ENCODE measurements around the gene SLC22A12.

Gene SLC22A12

DNA sequence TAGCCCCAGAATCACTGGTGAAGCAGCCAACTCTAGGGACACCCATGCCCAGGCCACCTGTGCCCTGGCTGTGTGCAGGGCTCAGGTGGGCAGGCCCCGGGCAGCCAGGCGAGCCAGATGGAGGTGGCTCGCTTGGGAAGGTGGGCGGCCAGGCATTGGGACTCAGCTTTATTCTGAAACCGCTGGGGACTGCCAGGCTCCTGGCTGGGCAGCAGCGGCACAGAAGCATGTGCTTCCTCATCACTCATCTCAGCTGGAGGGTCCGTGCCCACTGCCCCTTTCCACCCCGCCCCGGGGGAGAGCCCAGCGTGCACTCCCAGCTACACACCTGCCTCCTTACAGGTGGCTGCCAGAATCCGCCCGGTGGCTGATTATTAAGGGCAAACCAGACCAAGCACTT is 27.1 kb upstream of the SLC22A12 start:
- DNase-seq, result no peak

DNA sequence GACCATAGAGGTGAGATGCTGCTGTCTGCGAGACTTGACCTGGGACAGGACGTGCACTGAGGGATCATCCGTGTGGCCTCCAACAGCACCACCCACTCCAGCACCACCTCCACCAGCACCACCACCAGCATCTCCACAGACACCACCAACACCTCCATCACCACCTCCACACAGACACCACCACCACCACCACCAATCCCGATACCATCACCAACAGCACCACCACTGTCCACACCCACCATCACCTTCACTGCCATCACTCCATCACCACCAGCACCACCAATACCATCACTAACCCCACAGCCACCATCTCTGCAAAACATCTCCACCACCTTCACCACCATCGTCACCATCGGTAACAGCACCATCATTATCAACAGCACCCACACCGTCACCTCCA is 26.6 kb upstream of the SLC22A12 start:
- DNase-seq, result no peak

DNA sequence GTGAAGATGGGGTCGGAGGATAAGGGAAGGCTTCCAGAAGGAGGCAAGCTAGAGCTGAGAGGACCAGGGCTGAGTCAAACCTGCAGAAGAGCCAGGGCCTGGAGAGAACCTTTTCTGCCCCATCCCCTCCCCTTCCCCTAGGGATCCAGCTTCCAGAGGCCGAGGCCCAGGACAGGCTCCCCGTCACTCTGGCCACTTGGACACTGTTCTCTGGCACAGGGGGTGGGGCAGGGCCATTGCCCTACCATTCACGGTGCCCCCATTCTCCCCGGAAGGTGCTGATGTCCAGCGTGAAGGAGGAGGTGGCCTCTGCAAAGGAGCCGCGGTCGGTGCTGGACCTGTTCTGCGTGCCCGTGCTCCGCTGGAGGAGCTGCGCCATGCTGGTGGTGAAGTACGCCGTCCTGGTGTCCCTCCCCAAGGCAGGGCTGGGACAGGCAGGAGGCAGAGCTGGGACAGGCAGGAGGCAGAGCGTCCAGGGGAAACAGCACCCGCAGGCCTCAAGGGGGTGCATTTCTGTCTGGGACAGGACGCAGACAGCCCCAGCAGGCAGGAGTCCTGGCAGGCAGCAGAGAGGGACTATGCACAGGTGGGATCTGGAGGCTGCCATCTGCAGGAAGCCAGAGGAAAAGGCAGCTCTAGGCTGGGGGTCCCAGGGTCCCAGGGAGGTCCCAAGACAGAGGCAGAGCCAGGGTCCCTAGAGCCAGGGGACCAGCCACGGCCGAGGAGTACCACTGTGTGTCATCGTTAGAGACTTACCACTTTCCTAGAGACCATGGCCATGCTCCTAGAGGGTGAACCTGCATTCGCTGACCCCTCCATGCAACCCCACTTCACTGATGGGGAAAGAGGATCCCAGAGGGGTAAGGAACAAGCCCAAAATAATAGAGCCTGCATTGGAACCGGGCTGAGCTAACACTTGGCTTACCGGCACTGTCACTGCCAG is 25.8 kb upstream of the SLC22A12 start:
- DNase-seq, result no peak

DNA sequence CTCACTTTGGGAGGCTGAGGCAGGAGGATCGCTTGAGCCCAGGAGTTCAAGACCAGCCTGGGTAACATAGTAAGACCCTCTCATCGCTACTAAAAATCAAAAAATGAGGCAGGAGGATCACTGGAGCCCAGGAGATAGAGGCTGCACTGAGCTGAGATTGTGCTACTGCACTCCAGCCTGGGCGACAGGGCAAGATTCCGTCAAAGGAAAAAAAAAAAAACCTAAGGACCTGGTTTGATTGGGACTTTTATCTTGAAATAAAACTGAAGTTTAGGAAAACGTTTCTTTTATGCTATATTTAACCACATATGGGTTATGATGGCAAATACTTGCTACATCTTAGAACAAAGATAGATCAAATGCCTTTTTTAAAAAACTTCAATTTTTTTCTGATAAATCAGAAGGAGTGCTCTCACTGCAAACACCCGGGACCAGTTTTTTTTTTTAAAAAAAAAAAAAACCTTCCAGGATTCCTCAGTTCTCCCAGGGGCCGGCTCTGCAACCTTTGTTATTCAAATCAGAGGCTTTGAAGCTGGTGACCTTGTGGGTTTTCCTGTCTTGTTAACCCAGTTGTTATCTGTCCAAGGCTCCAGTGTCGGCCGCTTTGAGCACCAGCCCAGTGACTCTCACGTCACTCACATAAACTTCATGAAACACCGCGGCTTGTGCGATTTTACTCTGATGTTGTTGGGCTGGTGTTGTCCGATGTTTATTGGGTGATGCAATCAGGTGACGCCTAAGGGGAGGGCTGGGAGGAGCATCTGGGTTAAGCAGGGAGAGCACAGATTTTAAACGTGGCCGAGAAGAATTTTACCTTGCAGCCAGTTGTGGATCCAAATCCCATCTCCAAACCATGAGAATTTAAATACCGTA is 24.7 kb upstream of the SLC22A12 start:
- DNase-seq, result peak; percentile 89

DNA sequence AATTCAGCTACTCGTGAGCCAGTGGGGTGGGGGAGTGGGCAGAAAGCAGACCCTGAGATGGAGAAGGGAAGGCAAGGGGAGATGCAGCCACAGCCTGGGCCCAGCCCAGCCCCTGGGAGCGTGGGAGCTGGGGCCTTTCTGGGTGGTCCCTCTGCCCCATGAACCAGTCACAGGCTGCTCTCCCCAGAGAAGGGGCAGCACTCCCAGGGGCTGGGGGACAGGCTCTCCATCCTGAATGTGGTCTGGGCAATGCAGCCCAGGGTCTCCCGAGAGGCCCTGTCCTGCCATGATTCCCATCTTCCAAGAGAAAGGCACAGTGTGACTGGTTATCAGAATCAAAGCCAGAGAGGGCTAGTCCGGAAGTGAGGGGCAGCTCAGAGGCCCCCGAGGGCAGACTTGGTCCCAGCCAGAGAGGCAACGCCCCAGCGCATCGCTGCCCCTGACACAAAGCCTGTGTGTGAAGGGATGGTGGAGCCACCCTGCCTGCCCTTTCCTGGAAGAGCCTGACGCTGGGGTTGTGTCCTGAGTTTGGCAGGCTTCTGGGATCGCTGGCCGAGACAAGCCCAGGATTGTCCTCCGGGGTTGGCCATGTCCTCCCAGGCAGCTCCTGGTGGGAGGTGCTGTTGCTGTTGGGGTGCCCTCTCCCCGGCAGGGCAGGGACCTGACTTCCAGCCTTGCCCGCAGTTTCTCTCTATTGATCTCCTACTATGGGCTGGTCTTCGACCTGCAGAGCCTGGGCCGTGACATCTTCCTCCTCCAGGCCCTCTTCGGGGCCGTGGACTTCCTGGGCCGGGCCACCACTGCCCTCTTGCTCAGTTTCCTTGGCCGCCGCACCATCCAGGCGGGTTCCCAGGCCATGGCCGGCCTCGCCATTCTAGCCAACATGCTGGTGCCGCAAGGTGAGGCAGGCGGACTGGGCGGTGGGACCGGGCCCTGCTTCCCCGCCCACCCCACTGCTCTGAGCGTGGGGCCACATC is 23.8 kb upstream of the SLC22A12 start:
- DNase-seq, result no peak

DNA sequence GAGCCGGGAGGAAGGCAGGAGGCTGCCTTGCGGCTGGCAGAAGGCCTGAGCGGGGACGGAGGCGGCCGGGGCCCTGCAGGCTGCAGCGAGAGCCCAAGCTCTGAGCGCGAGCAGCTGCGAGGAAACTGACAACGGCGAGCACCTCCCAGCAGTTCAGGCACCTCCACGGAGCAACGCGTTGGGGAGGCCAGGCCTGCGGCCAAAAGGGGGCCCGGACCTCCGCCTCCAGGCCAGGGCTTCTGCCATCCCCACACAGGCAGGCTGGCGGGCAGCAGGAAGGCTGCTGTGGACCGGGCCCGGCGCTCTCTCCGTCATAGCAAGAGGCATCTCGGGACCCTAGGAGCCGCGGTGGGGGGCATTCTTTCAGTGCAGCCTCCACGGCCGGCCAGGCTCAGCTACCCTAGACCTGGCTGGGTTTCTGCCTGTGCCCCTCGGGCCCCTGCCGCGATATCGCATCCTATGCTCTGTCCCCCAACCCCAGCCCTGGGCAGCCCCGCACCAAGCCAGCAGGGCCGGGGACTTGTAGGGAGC is 22.9 kb upstream of the SLC22A12 start:
- DNase-seq, result no peak

DNA sequence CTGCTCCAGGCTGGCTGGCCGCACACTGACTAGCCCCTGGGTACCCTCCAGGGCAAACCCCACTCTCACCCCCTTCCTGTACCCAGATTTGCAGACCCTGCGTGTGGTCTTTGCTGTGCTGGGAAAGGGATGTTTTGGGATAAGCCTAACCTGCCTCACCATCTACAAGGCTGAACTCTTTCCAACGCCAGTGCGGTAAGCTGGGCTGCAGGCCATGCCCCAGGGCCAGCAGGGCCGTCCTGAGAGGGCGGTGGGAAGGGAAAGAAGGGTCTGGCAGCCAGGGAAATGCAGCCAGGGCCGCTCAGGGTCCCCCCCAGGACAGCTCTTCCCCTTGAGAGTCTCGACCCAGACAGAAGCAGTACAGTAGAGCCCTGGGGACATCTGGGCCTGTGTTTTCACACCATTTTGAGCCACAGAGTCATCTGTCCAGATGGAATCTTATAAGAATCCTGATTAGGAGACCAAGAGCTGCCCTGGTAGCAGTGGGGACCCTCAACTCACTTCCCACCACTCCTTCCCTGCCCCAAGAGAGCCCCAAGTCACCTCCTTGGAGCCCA is 22.4 kb upstream of the SLC22A12 start:
- DNase-seq, result no peak

DNA sequence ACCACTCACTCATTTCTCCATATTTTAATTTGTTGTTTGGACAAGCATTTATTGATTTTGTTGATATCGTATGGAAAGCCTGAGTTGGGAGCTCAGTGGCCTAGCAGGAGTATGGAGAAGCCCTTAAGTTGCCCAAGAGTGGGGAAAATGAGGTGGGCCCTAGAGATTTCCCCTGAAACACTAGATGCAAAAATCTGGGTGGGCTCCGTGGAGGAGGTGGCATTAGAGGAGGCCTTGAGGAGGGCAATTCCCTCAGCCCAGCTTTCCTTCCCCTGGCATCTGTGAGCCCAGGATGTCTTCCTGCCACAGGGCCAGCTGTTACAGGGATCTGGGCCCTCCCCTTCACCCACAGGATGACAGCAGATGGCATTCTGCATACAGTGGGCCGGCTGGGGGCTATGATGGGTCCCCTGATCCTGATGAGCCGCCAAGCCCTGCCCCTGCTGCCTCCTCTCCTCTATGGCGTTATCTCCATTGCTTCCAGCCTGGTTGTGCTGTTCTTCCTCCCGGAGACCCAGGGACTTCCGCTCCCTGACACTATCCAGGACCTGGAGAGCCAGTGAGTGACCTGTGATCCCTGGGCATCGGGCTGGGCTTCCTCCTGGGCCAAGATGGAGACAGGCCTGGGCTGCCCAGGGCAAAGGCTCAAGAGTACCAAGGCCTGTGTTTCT is 21.6 kb upstream of the SLC22A12 start:
- peak; percentile 79 for DNase-seq

DNA sequence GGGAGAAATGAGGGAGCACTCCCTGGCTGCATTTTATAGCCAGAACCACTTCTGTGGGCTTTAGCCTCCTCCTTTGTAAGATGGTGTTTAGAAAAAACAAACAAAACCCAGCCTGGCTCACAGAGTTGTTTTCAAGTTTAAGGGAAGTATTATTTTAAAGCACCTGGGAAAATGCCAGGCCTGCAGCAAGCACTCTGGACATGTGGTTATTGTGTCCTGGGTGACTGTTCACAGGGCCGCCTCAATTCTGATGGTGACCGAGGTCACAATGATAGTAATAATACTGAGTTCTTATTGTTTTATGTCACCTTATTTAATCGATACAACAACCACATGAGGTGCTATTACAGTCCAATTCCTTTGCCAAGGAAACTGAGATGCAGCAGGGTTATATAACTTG is 20.7 kb upstream of the SLC22A12 start:
- no peak for DNase-seq

DNA sequence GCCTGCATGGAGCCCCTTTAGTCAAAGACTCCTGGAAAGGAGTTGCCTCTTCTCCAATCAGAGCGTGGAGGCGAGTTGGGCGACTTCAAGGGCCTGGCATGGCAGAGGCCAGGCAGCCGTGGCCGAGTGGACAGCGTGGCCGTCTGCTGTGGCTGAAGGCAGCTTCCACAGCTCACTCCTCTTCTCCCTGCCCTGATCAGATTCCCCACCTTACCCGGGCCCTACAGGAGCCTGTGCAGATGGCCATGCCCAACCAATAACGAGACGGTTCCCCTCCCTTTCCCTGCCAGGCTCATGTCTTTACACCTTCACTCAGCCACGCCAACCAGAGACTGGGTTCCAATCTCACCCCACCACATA is 20.0 kb upstream of the SLC22A12 start:
- DNase-seq, result peak; percentile 15

DNA sequence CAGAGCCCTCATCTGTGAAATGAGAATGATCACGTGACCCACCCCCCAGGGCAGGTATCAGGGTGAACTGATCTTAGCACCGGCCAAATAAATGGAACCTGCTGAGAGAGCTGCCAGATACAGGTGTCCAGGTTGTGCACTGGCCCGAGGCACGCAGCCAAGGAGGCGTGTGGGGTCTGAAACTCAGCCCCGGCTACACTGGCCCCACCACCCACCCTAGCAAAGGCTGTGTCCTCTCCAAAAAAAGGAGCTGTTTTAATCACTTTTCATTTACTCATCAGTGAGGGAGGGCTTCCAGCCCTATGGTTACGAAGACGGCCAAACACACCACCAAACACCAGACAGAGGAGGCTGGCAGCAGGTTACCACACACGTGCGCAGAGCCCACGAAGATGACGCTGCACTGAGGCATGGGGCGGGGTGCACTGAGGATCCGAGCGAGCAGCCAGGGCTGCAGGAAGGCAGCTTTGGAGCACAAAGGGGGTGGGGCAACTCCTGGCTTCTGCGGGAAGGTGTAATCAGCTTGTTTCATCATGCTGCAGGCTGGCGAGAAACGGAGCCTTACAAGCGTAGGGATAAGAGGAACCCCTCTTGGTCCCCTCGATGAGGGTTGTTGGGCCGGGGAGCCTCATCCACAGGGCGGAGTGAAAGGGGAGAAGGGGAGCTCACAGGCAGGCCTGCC is 19.5 kb upstream of the SLC22A12 start:
- peak; percentile 81 for DNase-seq

DNA sequence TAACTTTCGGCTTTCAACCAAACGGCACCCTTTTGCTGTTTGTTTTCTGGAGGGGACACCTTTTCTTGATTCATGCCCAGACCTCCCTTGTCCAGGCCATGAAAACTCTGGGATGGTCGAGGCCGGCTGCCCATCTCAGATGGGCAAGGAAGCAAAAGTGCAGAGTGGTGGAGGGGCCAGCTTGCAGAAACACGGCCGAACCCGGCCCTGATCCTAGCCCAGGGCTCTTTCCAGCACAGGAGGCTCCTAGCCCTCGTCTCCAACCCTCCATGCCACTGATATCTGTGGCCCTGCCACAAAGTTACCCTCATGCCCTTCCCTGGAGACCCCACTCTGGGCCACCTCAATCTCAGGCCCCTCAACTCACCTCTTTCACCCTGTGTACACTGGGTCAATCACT is 18.9 kb upstream of the SLC22A12 start:
- no peak for DNase-seq

DNA sequence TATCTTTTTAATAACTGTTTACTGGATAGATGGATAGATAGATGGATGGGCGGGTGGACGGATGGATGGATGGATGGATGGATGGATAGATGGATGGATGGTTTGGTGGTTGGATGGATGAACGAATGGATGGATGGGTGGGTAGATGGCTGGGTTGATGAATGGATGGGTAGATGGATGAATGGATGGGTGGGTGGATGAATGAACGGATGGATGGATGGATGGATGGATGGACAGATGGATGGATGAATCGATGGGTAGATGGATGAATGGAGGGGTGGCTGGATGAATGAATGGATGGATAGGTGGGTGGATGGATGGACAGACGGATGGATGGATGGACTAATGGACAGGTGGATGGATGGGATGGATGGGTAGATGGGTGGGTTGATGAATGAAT is 13.8 kb upstream of the SLC22A12 start:
- no peak for DNase-seq

DNA sequence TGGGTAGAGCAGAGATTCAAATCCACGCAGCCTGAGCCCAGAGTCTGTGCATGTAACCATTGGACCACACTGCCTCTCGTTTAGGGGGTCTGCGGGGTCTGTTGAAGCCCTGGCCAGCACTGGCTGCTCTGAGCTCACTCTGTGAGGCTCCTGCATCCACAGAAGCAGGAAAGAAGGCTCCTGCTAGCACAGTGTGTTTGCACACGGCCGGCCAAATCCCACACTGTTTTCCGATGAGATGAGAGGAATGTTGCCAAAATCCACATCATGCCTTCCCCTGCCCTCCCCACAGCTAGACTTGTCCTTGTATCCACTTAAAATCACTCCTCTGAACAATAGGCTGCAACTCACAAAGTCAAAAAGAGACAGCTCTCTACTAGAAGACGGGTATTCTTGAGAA is 10.6 kb upstream of the SLC22A12 start:
- DNase-seq, result no peak

DNA sequence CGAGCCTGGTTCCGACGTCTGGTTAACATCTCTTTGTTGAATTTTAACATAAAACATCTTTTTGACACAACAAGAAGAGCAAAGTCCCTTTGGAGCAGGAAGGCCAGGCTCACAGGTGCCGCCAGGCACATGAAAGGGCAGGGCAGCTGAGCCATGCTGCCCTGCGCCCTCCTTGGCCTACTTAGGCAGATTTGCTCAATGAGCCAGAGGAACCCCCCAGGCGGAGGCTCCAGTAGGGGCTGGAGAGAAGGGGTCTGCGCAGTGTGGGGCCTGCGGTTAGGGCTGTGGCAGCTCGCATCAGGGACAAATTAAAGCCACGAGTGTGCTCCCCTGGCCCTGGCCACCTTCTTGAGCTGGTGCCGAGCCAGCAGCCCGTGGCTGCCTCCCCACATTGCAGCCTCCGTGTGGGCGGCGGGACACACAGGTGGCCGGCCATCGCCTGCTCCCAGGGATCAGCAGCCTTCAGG is 9.9 kb upstream of the SLC22A12 start:
- no peak for DNase-seq

DNA sequence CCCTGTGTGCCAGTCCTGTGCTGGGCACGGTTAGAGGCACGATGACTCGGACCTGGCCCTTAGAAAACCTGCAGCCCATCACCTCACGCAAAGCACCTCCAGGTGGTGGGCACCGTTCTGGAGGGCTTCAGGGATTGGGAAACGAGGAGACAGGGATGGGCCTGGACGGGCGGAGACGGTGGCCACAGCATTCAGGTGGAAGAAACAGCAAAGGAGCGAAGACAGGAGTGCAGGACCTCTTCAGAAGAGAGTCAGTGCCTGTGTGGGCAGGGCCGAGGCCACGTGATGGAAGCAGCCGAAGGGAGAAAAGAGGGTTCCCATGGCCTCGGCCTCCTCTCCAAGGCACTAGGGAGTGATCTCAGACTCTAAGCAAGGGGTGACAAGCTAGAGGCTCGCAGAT is 8.1 kb upstream of the SLC22A12 start:
- DNase-seq, result no peak

DNA sequence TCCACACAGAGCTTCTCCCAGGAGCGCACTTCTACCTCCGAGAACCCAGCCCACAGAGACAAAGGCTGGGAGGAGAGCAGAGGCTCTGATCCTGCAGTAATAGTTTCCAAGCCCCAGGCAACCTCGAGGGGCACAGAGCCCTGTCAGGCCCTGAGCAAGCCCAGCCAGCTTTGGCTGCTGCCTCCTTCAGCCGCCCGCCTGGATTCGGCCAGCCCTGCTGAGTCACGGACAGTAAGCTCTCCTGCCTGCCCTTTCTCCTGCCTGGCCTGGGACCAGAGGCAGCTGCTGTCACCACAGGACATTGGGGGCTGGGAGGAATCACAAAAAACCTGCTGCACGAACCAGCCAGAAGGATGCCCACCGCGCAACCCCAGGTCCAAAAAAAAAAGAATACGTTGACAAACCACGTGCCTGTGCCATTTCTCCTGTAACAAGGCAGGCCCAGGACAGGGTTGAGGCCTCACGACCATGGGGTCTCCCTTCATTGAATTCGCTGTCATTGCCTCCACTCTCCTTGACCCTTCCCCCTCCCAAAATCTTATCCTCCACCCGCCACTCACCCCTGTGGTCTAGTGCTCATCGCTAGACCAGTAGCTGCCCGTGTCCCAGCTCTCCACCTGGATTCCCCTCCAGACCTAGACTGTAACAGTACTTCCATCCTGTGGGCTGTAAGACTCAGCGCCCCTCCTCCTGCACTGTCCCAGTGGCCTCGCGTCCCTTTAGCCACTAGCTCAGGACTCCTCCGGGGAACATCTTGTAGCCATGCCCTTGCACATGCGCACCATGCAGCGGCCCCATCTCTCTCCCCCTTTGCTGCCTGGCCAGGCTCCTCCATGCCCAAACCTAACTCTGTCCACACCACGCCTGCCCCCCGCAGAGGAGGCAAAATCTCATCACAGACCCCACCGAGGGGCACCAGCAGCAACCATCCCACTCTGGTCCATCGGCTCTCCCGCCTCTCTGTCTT is 7.4 kb upstream of the SLC22A12 start:
- DNase-seq, result no peak

DNA sequence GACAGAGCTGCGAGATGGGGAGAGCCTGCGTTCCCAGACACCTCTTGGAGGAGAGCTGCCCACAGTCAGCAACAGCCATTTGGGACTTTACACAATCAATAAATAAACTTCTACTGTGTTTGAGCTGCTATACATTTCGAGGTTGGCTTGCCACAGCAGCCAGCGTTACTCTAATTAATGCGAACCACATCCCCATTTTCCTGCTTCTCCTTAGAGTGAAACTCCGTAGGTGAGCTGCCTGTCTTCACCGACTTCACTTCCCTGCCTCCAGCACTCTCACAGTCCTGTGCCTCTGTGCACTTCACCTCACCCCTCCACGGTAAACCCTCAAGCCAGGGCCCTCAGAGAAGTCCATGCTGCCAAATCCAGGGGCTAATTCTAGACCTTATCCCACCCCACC is 5.9 kb upstream of the SLC22A12 start:
- no peak for DNase-seq

DNA sequence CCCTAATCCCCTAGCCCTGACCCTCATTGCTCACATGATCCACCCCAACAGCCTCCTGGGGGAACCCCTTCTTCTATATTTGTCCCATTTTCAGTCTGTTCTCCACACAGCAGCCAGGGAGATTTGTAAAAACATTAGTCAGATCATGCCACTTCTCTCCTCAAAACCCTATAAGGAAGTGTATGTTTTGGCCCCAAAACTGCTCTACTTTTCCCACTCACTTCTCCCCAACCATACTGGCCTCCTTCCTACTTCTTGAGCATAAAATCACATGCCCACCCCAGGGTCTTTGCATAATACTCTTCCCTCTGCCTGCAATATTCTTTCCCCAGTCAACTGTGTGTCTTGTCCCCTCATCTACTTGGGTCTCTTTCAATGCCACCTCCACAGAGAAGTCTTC is 4.7 kb upstream of the SLC22A12 start:
- DNase-seq, result no peak

DNA sequence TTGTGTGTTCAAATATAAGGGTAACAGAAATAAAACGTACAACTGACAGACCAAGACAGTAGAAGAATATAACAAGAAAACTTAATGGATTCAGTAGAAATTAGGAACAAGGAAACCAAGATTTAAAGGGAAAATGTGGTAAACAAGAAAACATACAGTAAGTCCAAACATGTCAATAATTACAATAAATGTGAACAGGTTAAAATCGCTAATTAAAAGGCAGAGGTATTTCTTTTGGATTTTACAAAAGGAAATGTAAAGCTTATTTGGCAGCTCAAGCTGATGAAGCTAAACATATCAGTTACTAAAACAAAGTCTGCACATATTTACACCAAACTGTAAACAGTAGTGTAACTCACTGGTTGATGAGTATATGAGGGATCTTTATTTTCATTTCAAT is 2.3 kb upstream of the SLC22A12 start:
- no peak for DNase-seq

Data from NCI-H2171 treated with DMSO at 0.1 percent for 48 hours (cell line).